Endothelial cell of umbilical vein (primary cell): ENCODE results near the gene MT2A.

Experiments
- EZH2 ChIP-seq: IDR thresholded peaks from 2 replicates; pipeline ENCODE4 v1.6.1; 2012; ENCODE audit warnings: borderline replicate concordance, low read depth, mild to moderate bottlenecking, moderate library complexity, low read length, inconsistent platforms; ENCODE audit not compliant: severe bottlenecking
- GATA2 ChIP-seq: IDR thresholded peaks from 2 replicates; pipeline ENCODE4 v1.7.0; 2011; ENCODE audit warnings: low read depth, mild to moderate bottlenecking, moderate library complexity, mixed read lengths, low read length; ENCODE audit not compliant: insufficient read length, insufficient read depth
- JUN ChIP-seq: IDR thresholded peaks from 2 replicates; pipeline ENCODE4 v1.6.1; 2011; ENCODE audit warnings: borderline replicate concordance, low read depth; ENCODE audit not compliant: insufficient read length, insufficient read depth
- MAX ChIP-seq: IDR thresholded peaks from 2 replicates; pipeline ENCODE4 v1.6.1; 2011; ENCODE audit not compliant: insufficient read depth, insufficient read length
- MYC ChIP-seq: IDR thresholded peaks from one replicate; pipeline ENCODE4 v1.6.1; 2011; ENCODE audit warnings: mild to moderate bottlenecking, low read depth, low read length
- POLR2A ChIP-seq: IDR thresholded peaks from 2 replicates; pipeline ENCODE4 v1.6.1; 2012; ENCODE audit warnings: low read depth, mild to moderate bottlenecking, control low read depth, low read length
- POLR2AphosphoS5 ChIP-seq: IDR thresholded peaks from 2 replicates; pipeline ENCODE4 v1.6.1; 2012; ENCODE audit warnings: low read depth, mild to moderate bottlenecking, control low read depth, low read length, moderate library complexity; ENCODE audit not compliant: insufficient read depth
- TF ChIP-seq, protein P1 (sequence below), 2 donors: IDR thresholded peaks; 1 replicate in 1 of 2; 2 replicates in 1 of 2; pipeline ENCODE4 v1.5.1; 2011; ENCODE audit warnings: low read length in 2 of 2, mild to moderate bottlenecking in 2 of 2, moderate library complexity in 2 of 2, control low read depth in 1 of 2, inconsistent platforms in 1 of 2, low read depth in 1 of 2; ENCODE audit not compliant: insufficient read depth in 1 of 2; ENCODE audit errors: extremely low read depth in 1 of 2

GRCh38 chr16:56643833-56644232, 35.4 kb downstream of the MT2A start:
- TF ChIP-seq, protein P1, sequence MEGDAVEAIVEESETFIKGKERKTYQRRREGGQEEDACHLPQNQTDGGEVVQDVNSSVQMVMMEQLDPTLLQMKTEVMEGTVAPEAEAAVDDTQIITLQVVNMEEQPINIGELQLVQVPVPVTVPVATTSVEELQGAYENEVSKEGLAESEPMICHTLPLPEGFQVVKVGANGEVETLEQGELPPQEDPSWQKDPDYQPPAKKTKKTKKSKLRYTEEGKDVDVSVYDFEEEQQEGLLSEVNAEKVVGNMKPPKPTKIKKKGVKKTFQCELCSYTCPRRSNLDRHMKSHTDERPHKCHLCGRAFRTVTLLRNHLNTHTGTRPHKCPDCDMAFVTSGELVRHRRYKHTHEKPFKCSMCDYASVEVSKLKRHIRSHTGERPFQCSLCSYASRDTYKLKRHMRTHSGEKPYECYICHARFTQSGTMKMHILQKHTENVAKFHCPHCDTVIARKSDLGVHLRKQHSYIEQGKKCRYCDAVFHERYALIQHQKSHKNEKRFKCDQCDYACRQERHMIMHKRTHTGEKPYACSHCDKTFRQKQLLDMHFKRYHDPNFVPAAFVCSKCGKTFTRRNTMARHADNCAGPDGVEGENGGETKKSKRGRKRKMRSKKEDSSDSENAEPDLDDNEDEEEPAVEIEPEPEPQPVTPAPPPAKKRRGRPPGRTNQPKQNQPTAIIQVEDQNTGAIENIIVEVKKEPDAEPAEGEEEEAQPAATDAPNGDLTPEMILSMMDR (IDR thresholded peaks at IDR 0.05; ENCODE audit: extremely low read depth in 1 of 2, insufficient read depth in 1 of 2, low read depth in 1 of 2, low read length in 2 of 2), result no peak
- TF ChIP-seq POLR2A, result no peak
- TF ChIP-seq POLR2AphosphoS5, result no peak
- no peak for TF ChIP-seq JUN
- no peak for TF ChIP-seq GATA2
- TF ChIP-seq MYC, result no peak
- TF ChIP-seq MAX, result no peak
- no peak for TF ChIP-seq EZH2
